Measurements from ENCODE around the gene H1-8.

GRCh38 chr3:129567176-129567705 is 24.3 kb downstream of the H1-8 start:
- TF ChIP-seq, protein P1, sequence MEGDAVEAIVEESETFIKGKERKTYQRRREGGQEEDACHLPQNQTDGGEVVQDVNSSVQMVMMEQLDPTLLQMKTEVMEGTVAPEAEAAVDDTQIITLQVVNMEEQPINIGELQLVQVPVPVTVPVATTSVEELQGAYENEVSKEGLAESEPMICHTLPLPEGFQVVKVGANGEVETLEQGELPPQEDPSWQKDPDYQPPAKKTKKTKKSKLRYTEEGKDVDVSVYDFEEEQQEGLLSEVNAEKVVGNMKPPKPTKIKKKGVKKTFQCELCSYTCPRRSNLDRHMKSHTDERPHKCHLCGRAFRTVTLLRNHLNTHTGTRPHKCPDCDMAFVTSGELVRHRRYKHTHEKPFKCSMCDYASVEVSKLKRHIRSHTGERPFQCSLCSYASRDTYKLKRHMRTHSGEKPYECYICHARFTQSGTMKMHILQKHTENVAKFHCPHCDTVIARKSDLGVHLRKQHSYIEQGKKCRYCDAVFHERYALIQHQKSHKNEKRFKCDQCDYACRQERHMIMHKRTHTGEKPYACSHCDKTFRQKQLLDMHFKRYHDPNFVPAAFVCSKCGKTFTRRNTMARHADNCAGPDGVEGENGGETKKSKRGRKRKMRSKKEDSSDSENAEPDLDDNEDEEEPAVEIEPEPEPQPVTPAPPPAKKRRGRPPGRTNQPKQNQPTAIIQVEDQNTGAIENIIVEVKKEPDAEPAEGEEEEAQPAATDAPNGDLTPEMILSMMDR (IDR thresholded peaks at IDR 0.05): no peak
- TF ChIP-seq POLR2A (IDR thresholded peaks at IDR 0.05): no peak
